Gastrocnemius medialis (tissue), 4 donors: ENCODE measurements around the gene BAK1. TPM values are rescaled to one million over a fixed set of nuclear protein-coding genes. Genes with fewer than 3 reads are reported as not detected.

Experiments used
- ATAC-seq, 2 donors: fragments of 150-250 bp; one replicate each; pipeline ENCODE4 v1.9.1; 2016
- DNase-seq, 2 donors: peaks; one replicate each; pipeline ENCODE4 v3.0.0-alpha.2; 2019
- H3K27ac ChIP-seq, 4 donors: fragments of 200-600 bp; sonication (generic); 1 replicate in 1 of 4; 2 replicates in 3 of 4; pipeline ENCODE4 v1.5.1; 2016 to 2018; ENCODE audit warnings: mild to moderate bottlenecking in 2 of 4, moderate library complexity in 1 of 4
- H3K27me3 ChIP-seq, 3 donors: fragments of 200-600 bp; sonication (generic) in 2 of 3; 1 replicate in 1 of 3; 2 replicates in 2 of 3; pipeline versions ENCODE4 v1.5.1 to v1.6.0; 2016 to 2019; ENCODE audit warnings: mild to moderate bottlenecking in 1 of 3, moderate library complexity in 1 of 3
- H3K36me3 ChIP-seq, 2 donors: fragments of 200-600 bp; sonication (generic) in 1 of 2; one replicate each; pipeline ENCODE4 v1.5.1; 2017 to 2018
- H3K4me1 ChIP-seq, 2 donors: fragments of 200-600 bp; sonication (generic) in 1 of 2; one replicate each; pipeline ENCODE4 v1.5.1; 2016 to 2017; ENCODE audit warnings: mild to moderate bottlenecking in 2 of 2
- H3K4me3 ChIP-seq, 4 donors: fragments of 200-600 bp; sonication (generic) in 3 of 4; 1 replicate in 1 of 4; 2 replicates in 3 of 4; pipeline ENCODE4 v1.5.1; 2016 to 2019; ENCODE audit warnings: mild to moderate bottlenecking in 2 of 4
- H3K9me3 ChIP-seq, 3 donors: fragments of 200-600 bp; sonication (generic) in 2 of 3; 1 replicate in 1 of 3; 2 replicates in 2 of 3; pipeline ENCODE4 v1.5.1; 2016 to 2019
- POLR2A ChIP-seq, 2 donors: fragments of 450-650 bp; IDR thresholded peaks; one replicate each; pipeline ENCODE4 v1.6.1; 2017; ENCODE audit warnings: antibody characterized with exemption in 2 of 2, mild to moderate bottlenecking in 2 of 2, moderate library complexity in 2 of 2
- in situ Hi-C, 4 donors: fragments of 200-750 bp; cut with MboI; loops; one replicate each; pipeline versions ENCODE4 v1.15.0 to v1.8.0; 2017; ENCODE audit warnings: low sequenced_read_pairs in 4 of 4
- intact Hi-C: fragments of 100-400 bp; cut with DNase I; formaldehyde crosslinking; loops from one replicate; pipeline ENCODE4 v1.15.1; 2023; ENCODE audit warnings: low total_unique reads
- total RNA-seq, 4 donors: library from RNA; depleted of rRNA; stranded (reverse); fragments of >200 nt; gene quantifications; one replicate each; pipeline versions ENCODE4 v1.1.0 to v1.2.3, GENCODE V29; 2016
- TF ChIP-seq, protein P1 (sequence below), 5 experiments: fragments of 450-650 bp in 3 of 5; fragments of 200-600 bp in 2 of 5; sonication (generic) in 2 of 5; IDR thresholded peaks in 4 of 5; conservative IDR thresholded peaks in 1 of 5; 1 replicate in 4 of 5; 2 replicates in 1 of 5; pipeline ENCODE4 v1.5.1; 2016 to 2019; ENCODE audit warnings: antibody characterized with exemption in 5 of 5, mild to moderate bottlenecking in 3 of 5, moderate library complexity in 3 of 5

Gene BAK1
- total RNA-seq, 4 donors from 2014 or later, result 5.8 to 11.7 (median 8.2) TPM

DNA sequence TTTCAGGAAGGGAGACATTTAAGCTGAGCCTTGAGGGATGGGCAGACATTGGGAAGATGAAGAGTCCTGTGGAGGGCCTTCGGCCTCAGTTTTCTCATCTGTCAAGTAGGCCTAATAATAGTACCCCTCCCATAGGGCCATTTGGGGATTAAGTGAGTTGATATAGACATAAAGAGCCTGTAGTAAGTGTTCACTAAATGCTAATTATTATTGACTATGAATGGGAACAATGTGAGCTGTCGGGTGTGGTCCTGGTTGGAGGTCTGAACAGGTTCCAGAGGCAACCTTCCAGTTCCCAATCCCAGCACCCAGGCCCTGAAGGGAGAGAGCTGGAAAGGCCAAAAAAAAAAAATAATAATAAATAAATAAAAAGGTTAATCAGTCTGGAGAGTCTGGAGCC lies 26.6 kb upstream of the BAK1 start:
- no peaks in the 10 kb centered on the region for H3K27me3 ChIP-seq
- intact Hi-C loops, result loop anchor here (1.0 kb wide), 2 partner anchors 17 to 21 kb away; no protein-coding TSS in a partner anchor
- TF ChIP-seq, protein P1, sequence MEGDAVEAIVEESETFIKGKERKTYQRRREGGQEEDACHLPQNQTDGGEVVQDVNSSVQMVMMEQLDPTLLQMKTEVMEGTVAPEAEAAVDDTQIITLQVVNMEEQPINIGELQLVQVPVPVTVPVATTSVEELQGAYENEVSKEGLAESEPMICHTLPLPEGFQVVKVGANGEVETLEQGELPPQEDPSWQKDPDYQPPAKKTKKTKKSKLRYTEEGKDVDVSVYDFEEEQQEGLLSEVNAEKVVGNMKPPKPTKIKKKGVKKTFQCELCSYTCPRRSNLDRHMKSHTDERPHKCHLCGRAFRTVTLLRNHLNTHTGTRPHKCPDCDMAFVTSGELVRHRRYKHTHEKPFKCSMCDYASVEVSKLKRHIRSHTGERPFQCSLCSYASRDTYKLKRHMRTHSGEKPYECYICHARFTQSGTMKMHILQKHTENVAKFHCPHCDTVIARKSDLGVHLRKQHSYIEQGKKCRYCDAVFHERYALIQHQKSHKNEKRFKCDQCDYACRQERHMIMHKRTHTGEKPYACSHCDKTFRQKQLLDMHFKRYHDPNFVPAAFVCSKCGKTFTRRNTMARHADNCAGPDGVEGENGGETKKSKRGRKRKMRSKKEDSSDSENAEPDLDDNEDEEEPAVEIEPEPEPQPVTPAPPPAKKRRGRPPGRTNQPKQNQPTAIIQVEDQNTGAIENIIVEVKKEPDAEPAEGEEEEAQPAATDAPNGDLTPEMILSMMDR (IDR thresholded peaks at IDR 0.05 in 4 of 5, conservative IDR thresholded peaks at IDR 0.05 in 1 of 5), result no peak
- no peak for TF ChIP-seq POLR2A (IDR thresholded peaks at IDR 0.05)
- ATAC-seq (no peak), DNase-seq (no peak)
- peaks cover 11 to 39% of the 10 kb centered on the region in 2 donors for H3K4me1 ChIP-seq
- no peaks in the 10 kb centered on the region for H3K9me3 ChIP-seq
- no peak overlapping the region for H3K4me3 ChIP-seq
- H3K27ac ChIP-seq, result no peak overlapping the region
- H3K36me3 ChIP-seq, result no peaks in the 10 kb centered on the region
- in situ Hi-C loops, result no loop called here

DNA sequence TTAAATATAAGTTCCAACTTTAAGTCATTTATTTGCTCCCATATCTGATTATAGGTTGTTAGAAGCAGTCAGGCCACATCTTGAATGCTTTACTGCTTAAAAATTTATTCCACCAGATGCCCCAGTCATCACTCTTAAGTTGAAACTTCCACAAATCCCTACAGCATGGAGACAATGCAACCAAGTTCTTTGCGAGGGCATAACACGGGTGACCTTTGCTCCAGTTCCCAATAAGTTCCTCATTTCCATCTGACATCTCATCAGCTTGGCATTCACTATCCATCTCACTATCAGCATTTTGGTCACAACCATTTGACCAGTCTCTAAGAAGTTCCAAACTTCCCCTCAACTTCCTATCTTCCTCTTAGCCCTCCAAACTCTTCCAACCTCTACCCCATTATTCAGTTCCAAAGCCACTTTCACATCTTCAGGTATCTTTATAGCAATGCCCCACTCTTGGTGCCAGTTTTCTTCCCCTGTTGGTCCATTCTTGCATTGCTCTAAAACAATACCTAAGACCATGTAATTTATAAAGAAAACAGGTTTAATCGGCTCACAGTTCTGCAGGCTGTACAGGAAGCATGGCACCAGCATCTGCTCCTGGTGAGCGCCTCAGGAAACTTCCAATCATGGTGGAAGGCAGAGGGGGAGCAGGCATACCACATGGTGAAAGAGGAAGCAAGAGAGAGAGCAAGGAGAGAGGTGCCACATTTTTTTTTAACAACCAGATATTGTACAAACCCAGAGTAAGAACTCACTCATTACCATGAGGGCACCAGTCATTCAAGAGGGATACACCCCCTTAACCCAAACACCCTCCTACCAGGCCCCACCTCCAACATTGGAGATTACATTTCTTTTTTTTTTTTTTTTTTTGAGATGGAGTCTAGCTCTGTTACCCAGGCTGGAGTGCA lies 25.1 kb upstream of the BAK1 start:
- no peak overlapping the region for H3K27ac ChIP-seq
- H3K27me3 ChIP-seq, result no peaks in the 10 kb centered on the region
- H3K4me1 ChIP-seq, result peaks cover 8 to 35% of the 10 kb centered on the region in 2 donors
- no peak for TF ChIP-seq POLR2A (IDR thresholded peaks at IDR 0.05)
- TF ChIP-seq, protein P1 (IDR thresholded peaks at IDR 0.05 in 4 of 5, conservative IDR thresholded peaks at IDR 0.05 in 1 of 5), result no peak
- H3K36me3 ChIP-seq, result no peaks in the 10 kb centered on the region
- in situ Hi-C loops, result no loop called here
- no peak overlapping the region for H3K4me3 ChIP-seq
- DNase-seq, result no peak
- ATAC-seq, result no peak
- intact Hi-C loops, result no loop called here
- H3K9me3 ChIP-seq, result no peaks in the 10 kb centered on the region

DNA sequence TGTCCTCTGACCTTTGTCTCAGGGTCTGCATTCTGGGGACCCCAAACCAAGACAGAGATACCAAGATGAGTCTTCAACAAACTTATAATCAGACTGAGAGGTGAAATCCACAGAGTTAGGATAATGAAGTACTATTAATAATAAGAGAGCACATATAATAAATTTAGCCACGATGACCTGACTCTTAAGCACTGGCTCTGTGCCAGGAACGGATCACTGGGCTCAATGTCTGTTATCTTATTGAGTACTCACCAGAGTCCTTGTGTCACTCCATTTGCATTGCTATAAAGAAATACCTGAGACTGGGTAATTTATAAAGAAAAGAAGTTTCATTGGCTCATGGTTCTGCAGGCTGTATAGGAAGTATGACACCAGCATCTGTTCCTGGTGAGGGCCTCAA lies 22.1 kb upstream of the BAK1 start:
- H3K27ac ChIP-seq, result peak overlapping the region in 1 of 4 donors; percentile 44
- intact Hi-C loops (no loop called here), in situ Hi-C loops (no loop called here)
- peak in 1 of 2 donors; percentile 33 for ATAC-seq
- no peaks in the 10 kb centered on the region for H3K36me3 ChIP-seq
- no peaks in the 10 kb centered on the region for H3K27me3 ChIP-seq
- DNase-seq, result no peak
- no peak overlapping the region for H3K4me3 ChIP-seq
- H3K4me1 ChIP-seq, result peaks cover 0 to 22% of the 10 kb centered on the region in 2 donors
- no peak for TF ChIP-seq POLR2A (IDR thresholded peaks at IDR 0.05)
- TF ChIP-seq, protein P1 (IDR thresholded peaks at IDR 0.05 in 4 of 5, conservative IDR thresholded peaks at IDR 0.05 in 1 of 5), result no peak
- H3K9me3 ChIP-seq, result no peaks in the 10 kb centered on the region

DNA sequence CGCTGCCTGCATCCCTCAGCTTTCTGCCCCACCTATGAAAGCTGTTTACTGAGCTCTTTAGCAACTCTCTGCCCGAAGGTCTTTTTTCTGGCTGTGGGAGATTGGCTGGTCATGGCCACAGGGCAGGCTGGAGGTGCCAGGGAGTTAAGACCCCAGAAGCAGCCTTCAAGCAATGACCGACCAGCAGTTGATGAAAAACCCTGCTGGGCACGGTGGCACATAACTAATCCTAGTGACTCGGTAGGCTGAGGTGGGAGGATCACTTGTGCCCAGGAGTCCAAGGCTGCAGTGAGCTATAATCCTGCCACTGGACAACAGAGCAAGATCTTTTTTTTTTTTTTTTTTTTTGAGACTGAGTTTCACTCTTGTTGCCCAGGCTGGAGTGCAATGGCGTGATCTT lies 20.7 kb upstream of the BAK1 start:
- Histone ChIP-seq H3K9me3 (no peaks in the 10 kb centered on the region), H3K36me3 (no peaks in the 10 kb centered on the region), H3K27ac (no peak overlapping the region), H3K4me1 (peaks cover 0 to 22% of the 10 kb centered on the region in 2 donors), H3K4me3 (no peak overlapping the region), H3K27me3 (no peaks in the 10 kb centered on the region)
- TF ChIP-seq, protein P1 (IDR thresholded peaks at IDR 0.05 in 4 of 5, conservative IDR thresholded peaks at IDR 0.05 in 1 of 5), result no peak
- no peak for TF ChIP-seq POLR2A (IDR thresholded peaks at IDR 0.05)
- DNase-seq, result no peak
- intact Hi-C loops (no loop called here), in situ Hi-C loops (no loop called here)
- ATAC-seq, result no peak
